GM13977 (cell line): ENCODE data around the gene GPR4.
A peak's percentile ranks its signal among the peaks of the same experiment; 100 is the strongest.

ENCODE experiments used
- DNase-seq: peaks from one replicate; pipeline ENCODE4 v3.0.0; 2012; ENCODE audit warnings: low spot score
- CTCF ChIP-seq: IDR thresholded peaks from 2 replicates; pipeline ENCODE4 v1.5.1; 2012; ENCODE audit warnings: mild to moderate bottlenecking, control low read depth; ENCODE audit not compliant: insufficient read depth; ENCODE audit errors: extremely low read depth, missing control alignments
- in situ Hi-C: fragments of 300-500 bp; cut with MboI; formaldehyde crosslinking; loops from one replicate; pipeline ENCODE4 v1.12.0; 2022; ENCODE audit warnings: low sequenced_read_pairs, low pct_unique_long_range_greater_than_20kb, mixed read lengths, inconsistent platforms; ENCODE audit not compliant: unreplicated experiment

The GPR4 gene

GRCh38 chr19:45601524-45602374 is at the start of gene GPR4:
Gene GPR4, minus strand, starts transcription at chr19:45602212. Its CDS starts 10,346 bp downstream, at chr19:45591866.
- peak; percentile 31 for DNase-seq
- no peak for TF ChIP-seq CTCF
- in situ Hi-C loops: no loop called here

GRCh38 chr19:45650722-45651121 is 48.7 kb upstream of the GPR4 start:
- in situ Hi-C loops: no loop called here
- no peak for DNase-seq
- TF ChIP-seq CTCF: no peak

- no peak for DNase-seq
- TF ChIP-seq CTCF: no peak
- in situ Hi-C loops: no loop called here
These were observed 44.3 kb upstream of the GPR4 start for GRCh38 chr19:45646345-45646698.

- no peak for TF ChIP-seq CTCF
- in situ Hi-C loops: no loop called here
- peak; percentile 97 for DNase-seq
These were observed 43.8 kb upstream of the GPR4 start for GRCh38 chr19:45645631-45646344.

- TF ChIP-seq CTCF: no peak
- DNase-seq: no peak
- in situ Hi-C loops: no loop called here
These were observed 43.1 kb upstream of the GPR4 start for GRCh38 chr19:45645068-45645630.

- no peak for TF ChIP-seq CTCF
- in situ Hi-C loops: no loop called here
- no peak for DNase-seq
These were observed 42.1 kb upstream of the GPR4 start for GRCh38 chr19:45643927-45644771.
